ENCODE results near the gene DAAM2.

DNA sequence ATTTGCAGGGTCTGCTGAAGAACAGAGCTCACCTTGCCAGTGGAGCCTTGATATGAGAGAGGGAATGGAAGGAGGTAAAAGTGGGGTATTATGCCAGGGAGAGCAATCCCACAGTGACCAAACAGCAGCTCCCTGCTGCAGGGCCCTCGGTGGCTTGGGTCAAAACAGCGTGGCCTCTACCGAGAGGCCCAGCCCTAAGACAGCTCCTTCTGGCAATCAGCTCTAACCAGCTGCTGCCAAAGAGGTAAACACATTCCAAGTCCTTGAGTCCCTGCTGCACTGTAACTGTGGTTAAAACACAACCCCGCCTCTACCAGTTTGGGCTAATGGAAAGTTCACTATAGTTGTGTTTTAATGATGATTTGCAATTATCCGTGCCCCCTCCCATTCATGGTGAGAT, 1.4 kb upstream of the DAAM2 start:
- TF ChIP-seq, protein P1, sequence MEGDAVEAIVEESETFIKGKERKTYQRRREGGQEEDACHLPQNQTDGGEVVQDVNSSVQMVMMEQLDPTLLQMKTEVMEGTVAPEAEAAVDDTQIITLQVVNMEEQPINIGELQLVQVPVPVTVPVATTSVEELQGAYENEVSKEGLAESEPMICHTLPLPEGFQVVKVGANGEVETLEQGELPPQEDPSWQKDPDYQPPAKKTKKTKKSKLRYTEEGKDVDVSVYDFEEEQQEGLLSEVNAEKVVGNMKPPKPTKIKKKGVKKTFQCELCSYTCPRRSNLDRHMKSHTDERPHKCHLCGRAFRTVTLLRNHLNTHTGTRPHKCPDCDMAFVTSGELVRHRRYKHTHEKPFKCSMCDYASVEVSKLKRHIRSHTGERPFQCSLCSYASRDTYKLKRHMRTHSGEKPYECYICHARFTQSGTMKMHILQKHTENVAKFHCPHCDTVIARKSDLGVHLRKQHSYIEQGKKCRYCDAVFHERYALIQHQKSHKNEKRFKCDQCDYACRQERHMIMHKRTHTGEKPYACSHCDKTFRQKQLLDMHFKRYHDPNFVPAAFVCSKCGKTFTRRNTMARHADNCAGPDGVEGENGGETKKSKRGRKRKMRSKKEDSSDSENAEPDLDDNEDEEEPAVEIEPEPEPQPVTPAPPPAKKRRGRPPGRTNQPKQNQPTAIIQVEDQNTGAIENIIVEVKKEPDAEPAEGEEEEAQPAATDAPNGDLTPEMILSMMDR (IDR thresholded peaks at IDR 0.05; ENCODE audit: low read depth, low read length, missing input control) = no peak
- TF ChIP-seq GABPA (IDR thresholded peaks at IDR 0.05 in 1 of 2, conservative IDR thresholded peaks at IDR 0.05 in 1 of 2) = no peak

All from liver (tissue), 3 donors.